ENCODE measurements around the gene KRT4.

KRT4 gene

DNA sequence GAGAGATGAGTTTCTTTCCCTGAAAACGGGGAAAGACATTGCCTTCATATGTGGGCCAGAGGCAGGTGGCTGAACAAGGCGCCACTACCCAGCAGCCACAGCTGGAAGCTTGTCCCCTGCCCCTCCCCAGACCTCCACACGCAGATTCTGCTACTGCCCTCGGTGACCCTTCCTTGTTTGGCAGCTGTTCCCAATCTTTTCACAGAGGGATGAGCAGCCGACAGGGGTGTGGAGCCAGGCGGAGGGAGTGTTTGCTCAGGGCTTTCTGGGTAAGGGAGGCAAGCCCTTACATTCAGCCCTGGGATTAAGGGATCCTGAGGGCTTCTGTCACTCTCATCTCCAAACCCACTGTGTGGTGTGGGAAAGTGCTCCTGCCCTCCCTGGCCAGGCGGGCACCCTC, 4.5 kb upstream of the KRT4 start:
- TF ChIP-seq, protein P1, sequence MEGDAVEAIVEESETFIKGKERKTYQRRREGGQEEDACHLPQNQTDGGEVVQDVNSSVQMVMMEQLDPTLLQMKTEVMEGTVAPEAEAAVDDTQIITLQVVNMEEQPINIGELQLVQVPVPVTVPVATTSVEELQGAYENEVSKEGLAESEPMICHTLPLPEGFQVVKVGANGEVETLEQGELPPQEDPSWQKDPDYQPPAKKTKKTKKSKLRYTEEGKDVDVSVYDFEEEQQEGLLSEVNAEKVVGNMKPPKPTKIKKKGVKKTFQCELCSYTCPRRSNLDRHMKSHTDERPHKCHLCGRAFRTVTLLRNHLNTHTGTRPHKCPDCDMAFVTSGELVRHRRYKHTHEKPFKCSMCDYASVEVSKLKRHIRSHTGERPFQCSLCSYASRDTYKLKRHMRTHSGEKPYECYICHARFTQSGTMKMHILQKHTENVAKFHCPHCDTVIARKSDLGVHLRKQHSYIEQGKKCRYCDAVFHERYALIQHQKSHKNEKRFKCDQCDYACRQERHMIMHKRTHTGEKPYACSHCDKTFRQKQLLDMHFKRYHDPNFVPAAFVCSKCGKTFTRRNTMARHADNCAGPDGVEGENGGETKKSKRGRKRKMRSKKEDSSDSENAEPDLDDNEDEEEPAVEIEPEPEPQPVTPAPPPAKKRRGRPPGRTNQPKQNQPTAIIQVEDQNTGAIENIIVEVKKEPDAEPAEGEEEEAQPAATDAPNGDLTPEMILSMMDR (IDR thresholded peaks at IDR 0.05), result no peak
- Mint-ChIP-seq H3K27me3 (ENCODE audit: low read depth, poor library complexity) (peaks cover 31% of the 10 kb centered on the region), H3K9me3 (no peaks in the 10 kb centered on the region), H3K4me3 (no peak overlapping the region), H3K27ac (peak overlapping the region; percentile 58), H3K4me1 (peaks cover 31% of the 10 kb centered on the region), H3K36me3 (ENCODE audit: low read depth) (no peaks in the 10 kb centered on the region)
- DNase-seq, result no peak

DNA sequence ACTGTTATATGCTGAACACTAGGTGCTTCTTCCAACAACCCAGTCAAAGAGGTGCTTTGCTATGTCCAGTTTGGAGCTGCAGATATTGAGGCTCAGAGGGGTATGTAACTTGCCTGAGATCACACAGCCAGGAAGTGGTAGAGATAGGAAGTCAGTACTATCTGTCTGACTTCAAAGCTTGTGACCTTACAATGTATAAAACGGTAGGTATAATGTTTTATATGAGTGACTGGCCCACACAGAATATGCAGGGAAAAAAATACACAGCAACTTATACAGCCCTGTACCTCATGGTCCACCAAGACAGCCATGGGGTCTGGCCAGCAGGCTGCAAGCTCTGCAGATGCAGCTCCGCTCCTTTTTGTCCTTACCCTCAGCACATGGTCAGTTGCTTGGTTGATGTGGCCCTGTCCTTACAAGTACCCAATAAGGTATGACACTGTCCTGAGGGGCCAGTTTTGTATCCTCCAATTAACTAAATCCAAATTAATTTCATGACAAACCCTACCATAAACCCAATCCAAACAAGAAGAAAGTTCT, 3.9 kb upstream of the KRT4 start:
- no peaks in the 10 kb centered on the region for H3K36me3 Mint-ChIP-seq (ENCODE audit: low read depth)
- no peak overlapping the region for H3K27ac Mint-ChIP-seq
- no peak overlapping the region for H3K4me3 Mint-ChIP-seq
- H3K4me1 Mint-ChIP-seq, result peaks cover 31% of the 10 kb centered on the region
- H3K9me3 Mint-ChIP-seq, result no peaks in the 10 kb centered on the region
- TF ChIP-seq, protein P1 (IDR thresholded peaks at IDR 0.05), result no peak
- peaks cover 26% of the 10 kb centered on the region for H3K27me3 Mint-ChIP-seq (ENCODE audit: low read depth, poor library complexity)
- DNase-seq, result no peak

DNA sequence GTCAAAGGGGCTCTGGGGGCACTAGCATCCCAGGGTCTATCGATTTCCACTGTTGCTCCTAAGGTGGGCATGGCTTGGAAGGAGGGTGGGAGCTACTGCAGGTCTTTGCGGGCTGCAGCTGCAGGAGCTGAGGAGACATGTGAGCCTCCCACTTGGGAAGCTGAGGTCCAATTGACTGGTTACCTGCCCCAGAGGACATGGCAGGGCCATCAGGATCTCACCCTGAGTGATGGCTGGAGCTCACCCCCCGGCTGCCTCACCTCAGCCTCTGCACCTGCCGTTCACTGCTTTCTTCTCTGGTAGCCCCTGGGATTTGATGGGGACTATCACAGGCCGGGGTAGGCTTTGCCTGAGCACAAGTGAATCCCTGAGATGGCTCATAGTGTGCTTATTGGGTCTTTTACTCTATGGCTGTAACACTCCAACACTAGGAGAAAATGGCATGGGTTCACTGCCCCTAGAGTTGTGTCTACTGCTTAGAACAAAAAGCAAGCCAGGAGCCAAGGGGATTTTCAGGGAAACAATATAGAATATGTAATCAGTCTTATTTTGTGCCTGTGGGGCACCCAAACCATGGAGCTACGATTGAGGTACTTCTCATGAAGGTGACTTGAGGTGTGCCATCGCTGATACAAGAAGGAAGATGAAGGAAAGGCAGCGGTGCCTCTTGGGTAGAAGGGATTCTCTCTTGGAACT, 3.2 kb upstream of the KRT4 start:
- Mint-ChIP-seq H3K4me1 (peaks cover 31% of the 10 kb centered on the region), H3K27me3 (ENCODE audit: low read depth, poor library complexity) (peaks cover 21% of the 10 kb centered on the region), H3K9me3 (no peaks in the 10 kb centered on the region), H3K27ac (no peak overlapping the region), H3K4me3 (no peak overlapping the region), H3K36me3 (ENCODE audit: low read depth) (no peaks in the 10 kb centered on the region)
- TF ChIP-seq, protein P1 (IDR thresholded peaks at IDR 0.05), result no peak
- DNase-seq, result no peak

DNA sequence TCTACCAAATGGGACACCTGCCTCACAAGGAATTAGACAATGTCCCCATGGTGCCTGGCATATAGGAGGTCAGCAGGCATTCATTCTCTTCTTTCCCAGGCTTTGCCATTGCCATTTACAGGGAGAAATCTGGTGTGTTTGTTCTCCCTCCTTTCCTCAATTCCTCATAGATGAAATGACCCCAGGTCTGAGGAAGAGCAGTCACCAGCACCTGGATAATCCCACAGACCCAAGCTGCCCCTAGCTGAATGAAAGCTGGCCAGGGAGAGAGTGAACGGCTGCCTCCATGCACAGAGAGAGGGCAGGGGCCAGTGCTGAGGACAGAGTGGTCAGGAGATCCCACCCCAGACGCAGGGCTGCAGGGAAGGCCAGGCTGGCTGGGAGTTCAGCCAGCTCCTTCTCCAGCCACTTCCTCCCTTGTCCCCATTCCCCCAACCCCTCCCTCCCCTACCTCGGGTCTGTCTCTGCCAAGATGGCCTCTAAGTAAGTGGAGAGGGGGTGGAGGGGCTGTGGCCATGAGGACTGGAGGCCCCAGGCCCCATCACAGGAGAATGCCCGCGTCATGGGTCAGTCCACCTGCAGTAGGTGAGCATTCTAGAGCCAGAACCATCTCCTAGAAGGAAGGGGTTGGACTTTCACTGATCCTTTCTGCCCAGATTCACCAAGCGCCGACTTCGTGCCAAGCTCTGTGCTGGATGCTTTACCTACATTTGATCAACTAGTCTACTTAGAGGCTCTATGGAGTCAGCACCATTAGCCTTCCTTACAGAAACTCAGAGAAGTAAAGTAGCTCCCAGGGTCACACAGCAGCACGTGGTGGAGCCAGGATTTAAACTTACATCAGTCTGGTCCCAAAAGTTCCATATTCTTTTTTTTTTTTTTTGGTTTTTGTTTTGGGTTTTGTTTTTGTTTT, 2.0 kb upstream of the KRT4 start:
- H3K36me3 Mint-ChIP-seq (ENCODE audit: low read depth), result no peaks in the 10 kb centered on the region
- H3K9me3 Mint-ChIP-seq, result no peaks in the 10 kb centered on the region
- no peak overlapping the region for H3K27ac Mint-ChIP-seq
- peaks cover 19% of the 10 kb centered on the region for H3K4me1 Mint-ChIP-seq
- H3K27me3 Mint-ChIP-seq (ENCODE audit: low read depth, poor library complexity), result peaks cover 15% of the 10 kb centered on the region
- TF ChIP-seq, protein P1 (IDR thresholded peaks at IDR 0.05), result no peak
- H3K4me3 Mint-ChIP-seq, result no peak overlapping the region
- DNase-seq, result no peak

DNA sequence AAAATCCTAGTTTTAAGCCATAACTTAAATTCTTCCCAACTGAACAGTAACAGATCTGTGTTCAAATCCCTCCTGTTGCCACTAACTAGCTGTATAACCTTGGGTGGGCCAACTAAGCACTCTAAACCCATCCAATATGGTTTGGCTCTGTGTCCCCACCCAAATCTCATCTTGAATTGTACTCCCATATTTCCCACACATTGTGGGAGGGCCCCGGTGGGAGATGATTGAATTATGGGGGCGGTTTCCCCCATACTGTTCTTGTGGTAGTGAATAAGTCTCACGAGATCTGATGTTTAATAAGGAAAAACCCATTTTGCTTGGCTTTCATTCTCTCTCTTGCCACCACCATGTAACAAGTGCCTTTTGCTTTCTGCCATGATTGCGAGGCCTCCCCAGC, 1.2 kb upstream of the KRT4 start:
- no peak overlapping the region for H3K27ac Mint-ChIP-seq
- H3K9me3 Mint-ChIP-seq, result no peaks in the 10 kb centered on the region
- TF ChIP-seq, protein P1 (IDR thresholded peaks at IDR 0.05), result no peak
- no peaks in the 10 kb centered on the region for H3K36me3 Mint-ChIP-seq (ENCODE audit: low read depth)
- H3K27me3 Mint-ChIP-seq (ENCODE audit: low read depth, poor library complexity), result peaks cover 15% of the 10 kb centered on the region
- H3K4me1 Mint-ChIP-seq, result peaks cover 11% of the 10 kb centered on the region
- DNase-seq, result no peak
- no peak overlapping the region for H3K4me3 Mint-ChIP-seq

Measured in nephron progenitor cell (in vitro differentiated cells).